K562 (cell line): ENCODE data around the gene INTS4. TPM values are rescaled to one million over a fixed set of nuclear protein-coding genes. Genes with fewer than 3 reads are reported as not detected.

Experiments
- ATAC-seq: fragments of 200-7000 bp; cut with Tn5 transposase; 3 replicates; pipeline ENCODE4 v1.9.1; 2020; ENCODE audit warnings: moderate library complexity
- BruUV-seq: library from RNA; stranded (reverse); fragments of 400-500 nt; replicated peaks from 2 replicates; lab custom pipeline; 2021; lab: Mats Ljungman, UMichigan
- CTCF ChIA-PET: fragments of 300-600 bp; formaldehyde crosslinking; extraction: SDS; loops from one replicate; lab custom pipeline; 2021; ENCODE audit warnings: low intra/inter-chr PET ratio; lab: Yijun Ruan, JAX
- POLR2A ChIA-PET: fragments of 300-600, 350-650 bp; sonication (Branson Sonifier 250); formaldehyde crosslinking; extraction: SDS; loops from one replicate; lab custom pipeline; 2021; ENCODE audit warnings: antibody characterized with exemption, inconsistent platforms; lab: Yijun Ruan, JAX
- DNase-seq, 4 experiments: peaks; one replicate each; pipeline versions ENCODE4 v3.0.0 to v3.0.0-alpha.2; 2011 to 2018; ENCODE audit warnings: low spot score in 3 of 4, mixed read lengths in 3 of 4; ENCODE audit errors: extremely low read depth in 1 of 4
- FAIRE-seq: peaks from 2 replicates; lab custom pipeline; 2011; peaks lifted over from hg19 to GRCh38; lab: Jason Lieb, UNC
- H2AFZ ChIP-seq: 2 replicates; pipeline ENCODE4 v1.6.0; 2011; ENCODE audit warnings: low read depth, low read length, control low read depth, inconsistent platforms
- H3K27ac ChIP-seq: fragments of 200-600 bp; 3 replicates; pipeline ENCODE4 v1.8.0; 2011; ENCODE audit warnings: low read depth, mild to moderate bottlenecking, control low read depth, inconsistent platforms, low read length, moderate library complexity, mixed read lengths; ENCODE audit errors: extremely low read depth
- H3K27me3 ChIP-seq, 2 experiments: fragments of 300-600 bp in 1 of 2; 2 replicates in 1 of 2; 3 replicates in 1 of 2; pipeline versions ENCODE4 v1.6.0 to v1.8.0; 2011; ENCODE audit warnings: inconsistent platforms in 2 of 2, low read length in 2 of 2, mild to moderate bottlenecking in 1 of 2, mixed read lengths in 1 of 2, moderate library complexity in 1 of 2; ENCODE audit not compliant: control insufficient read depth in 2 of 2, insufficient read depth in 2 of 2
- H3K36me3 ChIP-seq: fragments of 300-600 bp; 3 replicates; pipeline ENCODE4 v1.8.0; 2011; ENCODE audit warnings: mild to moderate bottlenecking, low read length, inconsistent platforms; ENCODE audit not compliant: control insufficient read depth, insufficient read depth
- H3K4me1 ChIP-seq, 2 experiments: fragments of 200-600 bp in 1 of 2; replicated peaks in 1 of 2; 2 replicates in 1 of 2; 3 replicates in 1 of 2; pipeline versions ENCODE4 v1.5.1 to v1.8.0; 2011; ENCODE audit warnings: inconsistent platforms in 2 of 2, low read length in 2 of 2, mild to moderate bottlenecking in 1 of 2, mixed read lengths in 1 of 2, moderate library complexity in 1 of 2; ENCODE audit not compliant: control insufficient read depth in 2 of 2, insufficient read depth in 2 of 2
- H3K4me2 ChIP-seq: 2 replicates; pipeline ENCODE4 v1.6.1; 2011; ENCODE audit warnings: low read length, control low read depth, inconsistent platforms, mixed read lengths; ENCODE audit not compliant: insufficient read depth
- H3K4me3 ChIP-seq: fragments of 200-600 bp; sonication (generic), shearing (Covaris generic); 2 replicates; pipeline ENCODE4 v1.5.1; 2016; ENCODE audit warnings: control low read depth, inconsistent platforms
- H3K79me2 ChIP-seq: fragments of 200-600 bp; 3 replicates; pipeline ENCODE4 v1.8.0; 2011; ENCODE audit warnings: low read length, inconsistent platforms; ENCODE audit not compliant: control insufficient read depth, insufficient read depth
- H3K9ac ChIP-seq, 2 experiments: 2 replicates each; pipeline versions ENCODE4 v1.6.0 to v1.6.1; 2011; ENCODE audit warnings: low read depth in 2 of 2, low read length in 2 of 2, control low read depth in 1 of 2, inconsistent platforms in 1 of 2, mild to moderate bottlenecking in 1 of 2, mixed read lengths in 1 of 2; ENCODE audit not compliant: insufficient read depth in 1 of 2
- H3K9me1 ChIP-seq: one replicate; pipeline ENCODE4 v1.6.0; 2011; ENCODE audit warnings: inconsistent platforms, mild to moderate bottlenecking, low read length, moderate library complexity; ENCODE audit not compliant: control insufficient read depth, insufficient read depth
- H3K9me3 ChIP-seq: replicated peaks from 2 replicates; pipeline ENCODE4 v1.5.1; 2011; ENCODE audit warnings: low read depth, low read length, inconsistent platforms; ENCODE audit not compliant: control insufficient read depth, insufficient read depth
- H4K20me1 ChIP-seq: replicated peaks from 2 replicates; pipeline ENCODE4 v1.6.1; 2011; ENCODE audit warnings: low read length, inconsistent platforms, mixed read lengths; ENCODE audit not compliant: control insufficient read depth, insufficient read depth
- FOXJ2 ChIP-seq: fragments of 200-800 bp; sonication (Bioruptor generic); IDR thresholded peaks from 2 replicates; pipeline ENCODE4 v1.6.1; 2016; ENCODE audit warnings: missing genetic modification characterization, missing compliant biosample characterization
- POLR2AphosphoS5 ChIP-seq: IDR thresholded peaks from 2 replicates; pipeline ENCODE4 v1.6.1; 2011; ENCODE audit warnings: mild to moderate bottlenecking, low read depth, low read length, moderate library complexity; ENCODE audit not compliant: control insufficient read depth, insufficient read depth
- POU5F1 ChIP-seq: fragments of 150-350 bp; IDR thresholded peaks from 2 replicates; pipeline ENCODE4 v1.6.1; 2014; ENCODE audit warnings: borderline replicate concordance, low read length, low read depth, mild to moderate bottlenecking; ENCODE audit not compliant: partially characterized antibody
- SAFB ChIP-seq: fragments of 200-400 bp; formaldehyde crosslinking; IDR thresholded peaks from 2 replicates; pipeline ENCODE4 v1.6.1; 2017; ENCODE audit warnings: low read depth, low read length, borderline replicate concordance
- TAF15 ChIP-seq: fragments of 200-400 bp; formaldehyde crosslinking; IDR thresholded peaks from 2 replicates; pipeline ENCODE4 v1.6.1; 2017; ENCODE audit warnings: mild to moderate bottlenecking, low read depth, low read length, moderate library complexity
- U2AF2 ChIP-seq: fragments of 200-400 bp; formaldehyde crosslinking; optimal IDR thresholded peaks from 2 replicates; pipeline ENCODE3; 2017; ENCODE audit warnings: low read depth, mild to moderate bottlenecking, low read length
- WGBS: fragments of 100-300 bp; shearing (Covaris generic); methylation state at CpG from one replicate; pipeline ENCODE4 v1.1.6; 2016; ENCODE audit warnings: low coverage, mixed read lengths; ENCODE audit not compliant: insufficient coverage; ENCODE audit errors: missing lambda C conversion rate; 5-methylcytosine and 5-hydroxymethylcytosine counted together
- in situ Hi-C: fragments of 300-500 bp; cut with MboI; formaldehyde crosslinking; loops from 4 replicates; pipeline ENCODE4 v1.15.0; 2018; ENCODE audit warnings: inconsistent platforms, mixed read lengths
- intact Hi-C: fragments of 100-400 bp; cut with micrococcal nuclease; formaldehyde crosslinking; loops from 2 replicates; pipeline ENCODE4 v1.14.2; 2022
- polyA plus RNA-seq, 8 experiments: library from polyadenylated mRNA; depleted of rRNA in 4 of 8; stranded (reverse) in 5 of 8; unstranded in 3 of 8; fragments of >200 nt; fragmentation: Nextera tagmentation in 2 of 8; fragmentation: Illumina TruSeq in 1 of 8; extraction: Ambion mirVana in 2 of 8; extraction: Trizol in 1 of 8; gene quantifications; 2 replicates each; pipeline versions ENCODE4 v1.2.1 to v1.2.3, GENCODE V29; 2011 to 2014; ENCODE audit warnings: inconsistent platforms in 1 of 8, missing spikeins in 1 of 8
- total RNA-seq, 7 experiments: library from RNA; depleted of rRNA in 6 of 7; stranded (reverse); fragments of >200 nt in 6 of 7; fragmentation: Illumina TruSeq in 2 of 7; extraction: Trizol in 2 of 7; gene quantifications; 2 replicates each; pipeline versions ENCODE4 v1.2.1 to v1.2.3, GENCODE V29; 2011 to 2021; ENCODE audit warnings: low replicate concordance in 1 of 7
- TF ChIP-seq, protein P1 (sequence below): fragments of 450-650 bp; IDR thresholded peaks from 2 replicates; pipeline ENCODE4 v1.6.1; 2016; ENCODE audit warnings: low read depth
- TF ChIP-seq, protein P2 (sequence below): fragments of 450-650 bp; IDR thresholded peaks from one replicate; pipeline ENCODE4 v1.6.1; 2018; ENCODE audit warnings: mild to moderate bottlenecking, moderate library complexity; ENCODE audit not compliant: partially characterized antibody
- TF ChIP-seq, protein P3 (sequence below): sonication (generic); formaldehyde crosslinking; IDR thresholded peaks from 2 replicates; pipeline ENCODE4 v1.8.1; 2022; ENCODE audit warnings: missing genetic modification reagents
- TF ChIP-seq, protein P4 (sequence below): fragments of 450-650 bp; conservative IDR thresholded peaks from 2 replicates; pipeline ENCODE4 v1.6.1; 2016; ENCODE audit warnings: missing genetic modification characterization, low read depth, mild to moderate bottlenecking, missing compliant biosample characterization, moderate library complexity

The INTS4 gene
- total and polyA plus RNA-seq, 9 of the 15 experiments (the other 6 are each of a cell fraction or from before 2014, with no cell fraction given) = 28.4 to 53.4 (median 44.5) TPM

DNA sequence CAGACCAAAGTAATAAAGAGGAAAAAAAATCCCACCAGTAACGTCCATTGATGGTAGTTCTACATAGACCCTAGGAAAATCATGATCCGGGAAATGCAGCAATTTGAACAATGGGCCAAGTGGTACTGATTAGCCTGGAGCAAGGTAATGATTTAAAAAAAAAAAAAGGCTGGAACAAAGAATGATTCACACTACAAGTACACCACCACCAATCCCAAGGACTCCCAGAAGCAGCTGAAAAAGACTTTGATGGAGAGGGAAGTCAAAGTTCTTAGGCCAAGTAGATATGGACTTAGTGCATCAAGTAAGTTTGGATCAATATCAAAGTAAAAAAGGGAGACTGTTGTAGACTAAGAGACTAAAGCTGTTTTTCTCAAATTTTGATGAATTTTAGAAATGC is 16.8 kb upstream of the INTS4 start:
- Histone ChIP-seq H3K27ac (no peak overlapping the region), H3K9ac (no peak overlapping the region), H3K36me3 (no peaks in the 10 kb centered on the region), H3K9me3 (no peaks in the 10 kb centered on the region), H3K79me2 (peaks cover 12% of the 10 kb centered on the region; the same call in 2 of the 3 replicates), H3K4me2 (no peak overlapping the region), H3K9me1 (no peaks in the 10 kb centered on the region), H3K27me3 (no peaks in the 10 kb centered on the region), H3K4me1 (peaks cover 0 to 12% of the 10 kb centered on the region in 2 experiments; a peak in 2 of 5 replicates), H2AFZ (no peak overlapping the region), H3K4me3 (no peak overlapping the region), H4K20me1 (no peaks in the 10 kb centered on the region)
- FAIRE-seq (no peak), DNase-seq (no peak), ATAC-seq (no peak)
- in situ Hi-C loops = no loop called here
- CTCF ChIA-PET = no interaction called here
- POLR2A ChIA-PET = no interaction called here
- no TSS peak for BruUV-seq
- WGBS = 30% methylated on average over 2 of the region's 2 CpGs
- intact Hi-C loops = loop anchor here (10.0 kb wide), 1 partner anchor 554 kb away; no protein-coding TSS in a partner anchor
- TF ChIP-seq POLR2AphosphoS5 (no peak), TAF15 (no peak), SAFB (no peak), U2AF2 (no peak), FOXJ2 (tag) (no peak), POU5F1 (no peak)
- TF ChIP-seq, protein P1, sequence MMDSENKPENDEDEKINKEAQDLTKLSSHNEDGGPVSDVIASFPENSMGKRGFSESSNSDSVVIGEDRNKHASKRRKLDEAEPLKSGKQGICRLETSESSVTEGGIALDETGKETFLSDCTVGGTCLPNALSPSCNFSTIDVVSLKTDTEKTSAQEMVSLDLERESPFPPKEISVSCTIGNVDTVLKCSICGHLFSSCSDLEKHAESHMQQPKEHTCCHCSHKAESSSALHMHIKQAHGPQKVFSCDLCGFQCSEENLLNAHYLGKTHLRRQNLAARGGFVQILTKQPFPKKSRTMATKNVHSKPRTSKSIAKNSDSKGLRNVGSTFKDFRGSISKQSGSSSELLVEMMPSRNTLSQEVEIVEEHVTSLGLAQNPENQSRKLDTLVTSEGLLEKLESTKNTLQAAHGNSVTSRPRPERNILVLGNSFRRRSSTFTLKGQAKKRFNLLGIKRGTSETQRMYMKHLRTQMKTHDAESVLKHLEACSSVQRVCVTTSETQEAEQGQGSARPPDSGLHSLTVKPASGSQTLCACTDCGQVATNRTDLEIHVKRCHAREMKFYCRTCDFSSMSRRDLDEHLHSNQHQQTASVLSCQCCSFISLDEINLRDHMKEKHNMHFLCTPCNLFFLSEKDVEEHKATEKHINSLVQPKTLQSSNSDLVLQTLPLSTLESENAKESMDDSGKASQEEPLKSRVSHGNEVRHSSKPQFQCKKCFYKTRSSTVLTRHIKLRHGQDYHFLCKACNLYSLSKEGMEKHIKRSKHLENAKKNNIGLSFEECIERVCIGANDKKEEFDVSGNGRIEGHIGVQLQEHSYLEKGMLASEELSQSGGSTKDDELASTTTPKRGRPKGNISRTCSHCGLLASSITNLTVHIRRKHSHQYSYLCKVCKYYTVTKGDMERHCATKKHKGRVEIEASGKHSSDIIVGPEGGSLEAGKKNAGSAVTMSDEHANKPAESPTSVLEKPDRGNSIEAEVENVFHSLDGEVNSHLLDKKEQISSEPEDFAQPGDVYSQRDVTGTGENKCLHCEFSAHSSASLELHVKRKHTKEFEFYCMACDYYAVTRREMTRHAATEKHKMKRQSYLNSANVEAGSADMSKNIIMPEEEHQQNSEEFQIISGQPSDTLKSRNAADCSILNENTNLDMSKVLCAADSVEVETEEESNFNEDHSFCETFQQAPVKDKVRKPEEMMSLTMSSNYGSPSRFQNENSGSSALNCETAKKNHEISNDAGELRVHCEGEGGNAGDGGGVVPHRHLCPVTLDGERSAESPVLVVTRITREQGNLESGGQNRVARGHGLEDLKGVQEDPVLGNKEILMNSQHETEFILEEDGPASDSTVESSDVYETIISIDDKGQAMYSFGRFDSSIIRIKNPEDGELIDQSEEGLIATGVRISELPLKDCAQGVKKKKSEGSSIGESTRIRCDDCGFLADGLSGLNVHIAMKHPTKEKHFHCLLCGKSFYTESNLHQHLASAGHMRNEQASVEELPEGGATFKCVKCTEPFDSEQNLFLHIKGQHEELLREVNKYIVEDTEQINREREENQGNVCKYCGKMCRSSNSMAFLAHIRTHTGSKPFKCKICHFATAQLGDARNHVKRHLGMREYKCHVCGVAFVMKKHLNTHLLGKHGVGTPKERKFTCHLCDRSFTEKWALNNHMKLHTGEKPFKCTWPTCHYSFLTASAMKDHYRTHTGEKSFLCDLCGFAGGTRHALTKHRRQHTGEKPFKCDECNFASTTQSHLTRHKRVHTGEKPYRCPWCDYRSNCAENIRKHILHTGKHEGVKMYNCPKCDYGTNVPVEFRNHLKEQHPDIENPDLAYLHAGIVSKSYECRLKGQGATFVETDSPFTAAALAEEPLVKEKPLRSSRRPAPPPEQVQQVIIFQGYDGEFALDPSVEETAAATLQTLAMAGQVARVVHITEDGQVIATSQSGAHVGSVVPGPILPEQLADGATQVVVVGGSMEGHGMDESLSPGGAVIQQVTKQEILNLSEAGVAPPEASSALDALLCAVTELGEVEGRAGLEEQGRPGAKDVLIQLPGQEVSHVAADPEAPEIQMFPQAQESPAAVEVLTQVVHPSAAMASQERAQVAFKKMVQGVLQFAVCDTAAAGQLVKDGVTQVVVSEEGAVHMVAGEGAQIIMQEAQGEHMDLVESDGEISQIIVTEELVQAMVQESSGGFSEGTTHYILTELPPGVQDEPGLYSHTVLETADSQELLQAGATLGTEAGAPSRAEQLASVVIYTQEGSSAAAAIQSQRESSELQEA = no peak
- TF ChIP-seq, protein P2, sequence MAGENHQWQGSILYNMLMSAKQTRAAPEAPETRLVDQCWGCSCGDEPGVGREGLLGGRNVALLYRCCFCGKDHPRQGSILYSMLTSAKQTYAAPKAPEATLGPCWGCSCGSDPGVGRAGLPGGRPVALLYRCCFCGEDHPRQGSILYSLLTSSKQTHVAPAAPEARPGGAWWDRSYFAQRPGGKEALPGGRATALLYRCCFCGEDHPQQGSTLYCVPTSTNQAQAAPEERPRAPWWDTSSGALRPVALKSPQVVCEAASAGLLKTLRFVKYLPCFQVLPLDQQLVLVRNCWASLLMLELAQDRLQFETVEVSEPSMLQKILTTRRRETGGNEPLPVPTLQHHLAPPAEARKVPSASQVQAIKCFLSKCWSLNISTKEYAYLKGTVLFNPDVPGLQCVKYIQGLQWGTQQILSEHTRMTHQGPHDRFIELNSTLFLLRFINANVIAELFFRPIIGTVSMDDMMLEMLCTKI = no peak
- TF ChIP-seq, protein P3, sequence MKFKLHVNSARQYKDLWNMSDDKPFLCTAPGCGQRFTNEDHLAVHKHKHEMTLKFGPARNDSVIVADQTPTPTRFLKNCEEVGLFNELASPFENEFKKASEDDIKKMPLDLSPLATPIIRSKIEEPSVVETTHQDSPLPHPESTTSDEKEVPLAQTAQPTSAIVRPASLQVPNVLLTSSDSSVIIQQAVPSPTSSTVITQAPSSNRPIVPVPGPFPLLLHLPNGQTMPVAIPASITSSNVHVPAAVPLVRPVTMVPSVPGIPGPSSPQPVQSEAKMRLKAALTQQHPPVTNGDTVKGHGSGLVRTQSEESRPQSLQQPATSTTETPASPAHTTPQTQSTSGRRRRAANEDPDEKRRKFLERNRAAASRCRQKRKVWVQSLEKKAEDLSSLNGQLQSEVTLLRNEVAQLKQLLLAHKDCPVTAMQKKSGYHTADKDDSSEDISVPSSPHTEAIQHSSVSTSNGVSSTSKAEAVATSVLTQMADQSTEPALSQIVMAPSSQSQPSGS (CRISPR knock-in tag) = no peak
- TF ChIP-seq, protein P4, sequence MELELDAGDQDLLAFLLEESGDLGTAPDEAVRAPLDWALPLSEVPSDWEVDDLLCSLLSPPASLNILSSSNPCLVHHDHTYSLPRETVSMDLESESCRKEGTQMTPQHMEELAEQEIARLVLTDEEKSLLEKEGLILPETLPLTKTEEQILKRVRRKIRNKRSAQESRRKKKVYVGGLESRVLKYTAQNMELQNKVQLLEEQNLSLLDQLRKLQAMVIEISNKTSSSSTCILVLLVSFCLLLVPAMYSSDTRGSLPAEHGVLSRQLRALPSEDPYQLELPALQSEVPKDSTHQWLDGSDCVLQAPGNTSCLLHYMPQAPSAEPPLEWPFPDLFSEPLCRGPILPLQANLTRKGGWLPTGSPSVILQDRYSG (tag) = no peak
